K562 (cell line): ENCODE measurements around the gene TXNRD2. TPM values are rescaled to one million over a fixed set of nuclear protein-coding genes. Genes with fewer than 3 reads are reported as not detected.

Source experiments
- ADNP ChIP-seq: fragments of 200-800 bp; sonication (Bioruptor generic); IDR thresholded peaks from 2 replicates; pipeline ENCODE4 v1.6.1; 2016; ENCODE audit warnings: missing genetic modification characterization, missing compliant biosample characterization
- CBFA2T3 ChIP-seq: fragments of 450-650 bp; IDR thresholded peaks from 2 replicates; pipeline ENCODE4 v1.6.1; 2017
- FOSL1 ChIP-seq: fragments of 200-800 bp; sonication (Bioruptor generic); conservative IDR thresholded peaks from 2 replicates; pipeline ENCODE4 v1.6.1; 2016; ENCODE audit warnings: missing genetic modification characterization, missing compliant biosample characterization
- HDGF ChIP-seq: fragments of 450-650 bp; IDR thresholded peaks from 2 replicates; pipeline ENCODE4 v1.6.1; 2016
- NFE2L1 ChIP-seq: fragments of 450-650 bp; IDR thresholded peaks from 2 replicates; pipeline ENCODE4 v1.6.1; 2016; ENCODE audit warnings: missing genetic modification characterization, low read depth, mild to moderate bottlenecking, missing compliant biosample characterization, moderate library complexity, borderline replicate concordance
- NR0B1 ChIP-seq: fragments of 450-650 bp; IDR thresholded peaks from one replicate; pipeline ENCODE4 v1.6.1; 2018; ENCODE audit warnings: mild to moderate bottlenecking, moderate library complexity; ENCODE audit not compliant: partially characterized antibody
- NR1H2 ChIP-seq: sonication (generic); formaldehyde crosslinking; IDR thresholded peaks from 2 replicates; pipeline ENCODE4 v1.4.0; 2020; ENCODE audit warnings: mild to moderate bottlenecking, missing genetic modification reagents
- PHF8 ChIP-seq: fragments of 200-600 bp; sonication (generic); IDR thresholded peaks from 2 replicates; pipeline ENCODE4 v1.6.1; 2012; ENCODE audit warnings: mixed run types, mild to moderate bottlenecking, inconsistent platforms, low read length, moderate library complexity, borderline replicate concordance
- RAD21 ChIP-seq, 2 experiments: fragments of 250-450 bp in 1 of 2; fragments of 450-650 bp in 1 of 2; sonication (Bioruptor Pico) in 1 of 2; formaldehyde crosslinking in 1 of 2; IDR thresholded peaks in 1 of 2; conservative IDR thresholded peaks in 1 of 2; 2 replicates each; pipeline versions ENCODE4 v1.4.0 to v1.8.0; 2020 to 2022; ENCODE audit warnings: mild to moderate bottlenecking in 2 of 2, moderate library complexity in 1 of 2
- SRSF3 ChIP-seq: fragments of 200-400 bp; formaldehyde crosslinking; IDR thresholded peaks from 2 replicates; pipeline ENCODE4 v1.6.1; 2016; ENCODE audit warnings: mild to moderate bottlenecking, low read length, moderate library complexity; ENCODE audit not compliant: insufficient read depth
- STAG1 ChIP-seq: sonication (generic); formaldehyde crosslinking; IDR thresholded peaks from 2 replicates; pipeline ENCODE4 v1.5.0; 2020; ENCODE audit warnings: missing genetic modification reagents, borderline replicate concordance
- TBP ChIP-seq: optimal IDR thresholded peaks from 2 replicates; pipeline ENCODE3; 2011; ENCODE audit warnings: low read depth, low read length, improper control_type of control experiment
- TEAD1 ChIP-seq, 2 experiments: fragments of 450-650 bp in 1 of 2; sonication (generic) in 1 of 2; formaldehyde crosslinking; IDR thresholded peaks; 2 replicates each; pipeline versions ENCODE4 v1.4.0 to v1.8.0; 2020 to 2022; ENCODE audit warnings: mild to moderate bottlenecking in 2 of 2, missing genetic modification reagents in 1 of 2
- U2AF1 ChIP-seq: fragments of 200-400 bp; formaldehyde crosslinking; optimal IDR thresholded peaks from 2 replicates; pipeline ENCODE3; 2017; ENCODE audit warnings: mild to moderate bottlenecking, low read depth, low read length, moderate library complexity
- ZBTB1 ChIP-seq: sonication (generic); formaldehyde crosslinking; IDR thresholded peaks from 2 replicates; pipeline ENCODE4 v1.8.1; 2023; ENCODE audit warnings: missing genetic modification reagents, low read depth, mild to moderate bottlenecking, borderline replicate concordance
- ZFP1 ChIP-seq: fragments of 450-650 bp; formaldehyde crosslinking; IDR thresholded peaks from 2 replicates; pipeline ENCODE4 v1.4.0; 2020; ENCODE audit warnings: mild to moderate bottlenecking, mixed read lengths
- ZKSCAN8 ChIP-seq: fragments of 200-800 bp; sonication (Bioruptor generic); IDR thresholded peaks from 2 replicates; pipeline ENCODE4 v1.6.1; 2016; ENCODE audit warnings: missing genetic modification characterization, missing compliant biosample characterization
- ZNF175 ChIP-seq: fragments of 200-800 bp; sonication (Bioruptor generic); IDR thresholded peaks from 2 replicates; pipeline ENCODE4 v1.6.1; 2016; ENCODE audit warnings: low read depth, mild to moderate bottlenecking, missing genetic modification characterization, missing compliant biosample characterization
- ZNF766 ChIP-seq: fragments of 200-800 bp; sonication (Bioruptor generic); conservative IDR thresholded peaks from 2 replicates; pipeline ENCODE4 v1.6.1; 2016; ENCODE audit warnings: missing genetic modification characterization, missing compliant biosample characterization
- ZSCAN29 ChIP-seq: fragments of 450-650 bp; IDR thresholded peaks from 2 replicates; pipeline ENCODE4 v1.6.1; 2017
- polyA plus RNA-seq, 8 experiments: library from polyadenylated mRNA; depleted of rRNA in 4 of 8; stranded (reverse) in 5 of 8; unstranded in 3 of 8; fragments of >200 nt; fragmentation: Nextera tagmentation in 2 of 8; fragmentation: Illumina TruSeq in 1 of 8; extraction: Ambion mirVana in 2 of 8; extraction: Trizol in 1 of 8; gene quantifications; 2 replicates each; pipeline versions ENCODE4 v1.2.1 to v1.2.3, GENCODE V29; 2011 to 2014; ENCODE audit warnings: inconsistent platforms in 1 of 8, missing spikeins in 1 of 8
- total RNA-seq, 7 experiments: library from RNA; depleted of rRNA in 6 of 7; stranded (reverse); fragments of >200 nt in 6 of 7; fragmentation: Illumina TruSeq in 2 of 7; extraction: Trizol in 2 of 7; gene quantifications; 2 replicates each; pipeline versions ENCODE4 v1.2.1 to v1.2.3, GENCODE V29; 2011 to 2021; ENCODE audit warnings: low replicate concordance in 1 of 7
- TF ChIP-seq, protein P1 (sequence below): fragments of 450-650 bp; formaldehyde crosslinking; IDR thresholded peaks from 2 replicates; pipeline ENCODE4 v1.4.0; 2022; ENCODE audit warnings: missing genetic modification characterization
- TF ChIP-seq, protein P2 (sequence below): fragments of 450-650 bp; IDR thresholded peaks from 2 replicates; pipeline ENCODE4 v1.6.1; 2017; ENCODE audit warnings: mild to moderate bottlenecking, moderate library complexity
- TF ChIP-seq, protein P3 (sequence below): sonication (generic); formaldehyde crosslinking; IDR thresholded peaks from 2 replicates; pipeline ENCODE4 v1.8.1; 2022; ENCODE audit warnings: missing genetic modification reagents

Gene TXNRD2
- total and polyA plus RNA-seq, 9 of the 15 experiments (the other 6 are each of a cell fraction or from before 2014, with no cell fraction given), result 3.3 to 80.2 (median 49.4) TPM

DNA sequence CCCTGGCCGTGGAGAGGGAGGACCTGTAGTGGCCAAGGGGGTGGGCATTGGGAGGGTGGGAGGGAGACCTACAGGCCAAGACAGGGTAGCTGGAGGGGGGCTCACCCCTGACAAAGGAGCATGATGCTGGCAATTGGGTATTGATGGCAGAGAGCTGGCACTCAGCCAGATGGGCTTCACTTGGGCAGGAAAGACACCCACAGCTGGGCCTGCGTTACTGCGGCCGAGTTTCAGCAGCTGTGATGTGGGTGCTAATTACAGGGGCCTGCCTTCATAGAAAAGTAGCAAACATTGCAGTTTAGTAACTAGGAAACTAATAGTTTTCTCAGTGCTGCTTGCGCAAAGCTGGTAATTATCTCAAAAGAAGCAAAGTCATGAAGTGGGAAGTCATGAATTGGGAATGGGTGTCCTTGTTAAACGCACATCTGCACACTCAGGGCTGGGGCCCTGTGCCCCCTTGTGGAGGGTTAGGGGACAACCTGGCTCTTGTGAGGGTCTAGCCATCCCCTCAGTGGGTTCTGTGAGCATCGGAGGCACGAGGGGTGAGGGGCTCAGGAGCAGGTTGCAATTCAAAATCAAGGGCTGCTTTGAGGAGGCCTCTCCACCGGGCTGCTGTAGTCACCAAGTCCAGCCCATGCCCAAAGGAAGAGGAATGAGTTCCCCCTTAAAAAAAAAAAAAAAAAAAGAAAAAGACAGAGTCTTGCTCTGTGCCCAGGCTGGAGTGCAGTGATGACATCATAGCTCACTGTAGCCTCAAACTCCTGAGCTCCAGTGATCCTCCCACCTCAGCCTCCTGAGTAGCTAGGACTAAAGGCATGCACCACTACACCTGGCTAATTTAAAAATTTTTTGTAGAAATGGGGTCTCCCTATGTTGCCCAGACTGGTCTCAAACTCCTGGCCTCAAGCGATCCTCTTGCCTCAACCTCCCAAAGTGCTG lies 24.4 kb upstream of the TXNRD2 start (continued):
- TF ChIP-seq, protein P1, sequence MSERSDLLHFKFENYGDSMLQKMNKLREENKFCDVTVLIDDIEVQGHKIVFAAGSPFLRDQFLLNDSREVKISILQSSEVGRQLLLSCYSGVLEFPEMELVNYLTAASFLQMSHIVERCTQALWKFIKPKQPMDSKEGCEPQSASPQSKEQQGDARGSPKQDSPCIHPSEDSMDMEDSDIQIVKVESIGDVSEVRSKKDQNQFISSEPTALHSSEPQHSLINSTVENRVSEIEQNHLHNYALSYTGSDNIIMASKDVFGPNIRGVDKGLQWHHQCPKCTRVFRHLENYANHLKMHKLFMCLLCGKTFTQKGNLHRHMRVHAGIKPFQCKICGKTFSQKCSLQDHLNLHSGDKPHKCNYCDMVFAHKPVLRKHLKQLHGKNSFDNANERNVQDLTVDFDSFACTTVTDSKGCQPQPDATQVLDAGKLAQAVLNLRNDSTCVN (CRISPR knock-in tag), result no peak
- no peak for TF ChIP-seq NFE2L1 (tag)
- TF ChIP-seq, protein P2, sequence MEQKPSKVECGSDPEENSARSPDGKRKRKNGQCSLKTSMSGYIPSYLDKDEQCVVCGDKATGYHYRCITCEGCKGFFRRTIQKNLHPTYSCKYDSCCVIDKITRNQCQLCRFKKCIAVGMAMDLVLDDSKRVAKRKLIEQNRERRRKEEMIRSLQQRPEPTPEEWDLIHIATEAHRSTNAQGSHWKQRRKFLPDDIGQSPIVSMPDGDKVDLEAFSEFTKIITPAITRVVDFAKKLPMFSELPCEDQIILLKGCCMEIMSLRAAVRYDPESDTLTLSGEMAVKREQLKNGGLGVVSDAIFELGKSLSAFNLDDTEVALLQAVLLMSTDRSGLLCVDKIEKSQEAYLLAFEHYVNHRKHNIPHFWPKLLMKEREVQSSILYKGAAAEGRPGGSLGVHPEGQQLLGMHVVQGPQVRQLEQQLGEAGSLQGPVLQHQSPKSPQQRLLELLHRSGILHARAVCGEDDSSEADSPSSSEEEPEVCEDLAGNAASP, result no peak
- TF ChIP-seq PHF8, result no peak
- TF ChIP-seq ZSCAN29, result no peak
- TF ChIP-seq ADNP (tag), result no peak
- no peak for TF ChIP-seq ZKSCAN8
- no peak for TF ChIP-seq TEAD1 (CRISPR knock-in tag; IDR thresholded peaks at IDR 0.05)
- no peak for TF ChIP-seq ZNF175
- TF ChIP-seq FOSL1 (tag), result no peak
- TF ChIP-seq ZBTB1, result no peak
- no peak for TF ChIP-seq NR0B1
- TF ChIP-seq SRSF3, result no peak
- TF ChIP-seq RAD21 (CRISPR knock-in tag; conservative IDR thresholded peaks at IDR 0.05 in 1 of 2, IDR thresholded peaks at IDR 0.05 in 1 of 2), result peak in 1 of 2 experiments; percentile 71; a peak in 3 of 4 replicates
- TF ChIP-seq HDGF, result no peak
- no peak for TF ChIP-seq NR1H2
- no peak for TF ChIP-seq TBP
- no peak for TF ChIP-seq STAG1
- TF ChIP-seq ZFP1 (CRISPR knock-in tag), result no peak
- TF ChIP-seq, protein P3, sequence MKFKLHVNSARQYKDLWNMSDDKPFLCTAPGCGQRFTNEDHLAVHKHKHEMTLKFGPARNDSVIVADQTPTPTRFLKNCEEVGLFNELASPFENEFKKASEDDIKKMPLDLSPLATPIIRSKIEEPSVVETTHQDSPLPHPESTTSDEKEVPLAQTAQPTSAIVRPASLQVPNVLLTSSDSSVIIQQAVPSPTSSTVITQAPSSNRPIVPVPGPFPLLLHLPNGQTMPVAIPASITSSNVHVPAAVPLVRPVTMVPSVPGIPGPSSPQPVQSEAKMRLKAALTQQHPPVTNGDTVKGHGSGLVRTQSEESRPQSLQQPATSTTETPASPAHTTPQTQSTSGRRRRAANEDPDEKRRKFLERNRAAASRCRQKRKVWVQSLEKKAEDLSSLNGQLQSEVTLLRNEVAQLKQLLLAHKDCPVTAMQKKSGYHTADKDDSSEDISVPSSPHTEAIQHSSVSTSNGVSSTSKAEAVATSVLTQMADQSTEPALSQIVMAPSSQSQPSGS (CRISPR knock-in tag), result no peak
- no peak for TF ChIP-seq ZNF766 (CRISPR knock-in tag)
- no peak for TF ChIP-seq U2AF1
- TF ChIP-seq CBFA2T3, result peak; percentile 10; the same call in 1 of the 2 replicates
